ENCODE data around the gene NKAP.

- TF ChIP-seq TAF1 (IDR thresholded peaks at IDR 0.05; ENCODE audit: low read depth, low read length) (no peak), POLR2AphosphoS5 (IDR thresholded peaks at IDR 0.05; ENCODE audit: low read depth, low read length) (no peak), SPI1 (IDR thresholded peaks at IDR 0.05; ENCODE audit: low read depth, low read length) (no peak)
These were observed 1.3 kb downstream of the NKAP start for GRCh38 chrX:119942173-119942819.

Data from GM12891 (cell line).